Subcutaneous abdominal adipose tissue (tissue), 5 donors: ENCODE measurements around the gene RAB27B.

Source experiments
- H3K27ac ChIP-seq: one replicate; pipeline ENCODE4 v1.7.0; 2013; ENCODE audit warnings: low read depth, mild to moderate bottlenecking, inconsistent platforms, low read length, moderate library complexity
- H3K27me3 ChIP-seq, 5 donors: one replicate each; pipeline ENCODE4 v1.7.0; 2013; ENCODE audit warnings: low read length in 5 of 5, inconsistent platforms in 1 of 5; ENCODE audit not compliant: control insufficient read depth in 5 of 5, insufficient read depth in 4 of 5
- H3K36me3 ChIP-seq, 5 donors: one replicate each; pipeline ENCODE4 v1.7.0; 2013; ENCODE audit warnings: low read length in 5 of 5; ENCODE audit not compliant: control insufficient read depth in 5 of 5, insufficient read depth in 5 of 5
- H3K4me1 ChIP-seq, 5 donors: one replicate each; pipeline ENCODE4 v1.7.0; 2013; ENCODE audit warnings: low read length in 5 of 5, mild to moderate bottlenecking in 3 of 5, moderate library complexity in 1 of 5; ENCODE audit not compliant: control insufficient read depth in 5 of 5, insufficient read depth in 5 of 5
- H3K4me3 ChIP-seq, 5 donors: one replicate each; pipeline ENCODE4 v1.7.0; 2013; ENCODE audit warnings: low read length in 5 of 5, low read depth in 1 of 5
- H3K9ac ChIP-seq, 5 donors: one replicate each; pipeline ENCODE4 v1.7.0; 2013; ENCODE audit warnings: low read length in 5 of 5, mild to moderate bottlenecking in 4 of 5, moderate library complexity in 3 of 5
- H3K9me3 ChIP-seq, 5 donors: one replicate each; pipeline ENCODE4 v1.7.0; 2013; ENCODE audit warnings: low read length in 5 of 5; ENCODE audit not compliant: control insufficient read depth in 5 of 5
- donor health status: healthy.
- donor health status: healthy.
- donor health status: healthy.
- donor health status: healthy.
- donor health status: healthy.

RAB27B gene

DNA sequence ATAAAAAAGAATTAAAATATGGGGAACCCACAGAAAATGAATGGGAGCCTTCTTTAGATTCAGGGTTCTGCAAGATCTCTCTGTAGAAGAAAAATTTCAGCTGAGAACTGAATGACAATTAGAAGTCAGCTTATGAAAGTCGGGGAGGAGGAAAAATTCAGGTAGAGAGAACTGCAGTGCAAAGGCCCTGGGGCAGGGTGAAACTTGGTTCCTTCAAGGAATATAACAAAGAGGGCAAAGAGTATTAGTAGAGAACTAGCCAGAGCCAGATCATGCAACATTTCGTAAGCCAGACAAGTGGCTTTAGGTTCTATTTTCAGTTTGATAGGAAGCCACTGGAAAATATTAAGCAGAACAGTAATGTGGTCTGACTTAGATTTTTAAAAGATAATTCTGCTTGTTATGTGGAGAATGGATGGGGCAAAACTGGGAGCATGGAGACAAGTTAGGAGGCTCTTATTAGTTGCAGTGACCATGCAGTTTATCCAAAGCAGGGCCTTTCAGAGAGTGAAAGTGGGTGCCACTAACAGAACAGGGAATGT is 27.9 kb downstream of the RAB27B start:
- Histone ChIP-seq H3K9me3 (no peaks in the 10 kb centered on the region), H3K27ac (no peak overlapping the region), H3K4me3 (no peak overlapping the region), H3K9ac (no peak overlapping the region), H3K4me1 (no peaks in the 10 kb centered on the region), H3K36me3 (no peaks in the 10 kb centered on the region), H3K27me3 (no peaks in the 10 kb centered on the region)

DNA sequence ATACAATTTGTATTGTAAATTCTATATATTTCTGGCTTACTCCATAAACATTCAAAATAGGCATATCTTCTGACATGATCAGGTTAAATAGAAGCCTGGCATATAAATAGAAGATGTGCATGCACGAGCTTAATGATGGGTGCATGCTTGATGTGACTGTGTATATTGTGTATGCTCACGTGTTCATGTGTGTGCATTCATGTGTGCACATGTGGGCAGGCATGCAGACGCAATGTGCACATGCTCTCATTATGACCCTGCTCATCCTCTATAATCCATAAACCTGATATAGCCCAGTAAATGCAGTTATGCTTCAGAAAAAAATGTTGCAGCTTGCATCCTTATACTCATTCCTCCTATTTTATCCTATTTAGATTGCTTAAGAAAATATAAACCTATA is 29.2 kb downstream of the RAB27B start:
- Histone ChIP-seq H3K4me3 (no peak overlapping the region), H3K27ac (no peak overlapping the region), H3K9ac (no peak overlapping the region), H3K4me1 (no peaks in the 10 kb centered on the region), H3K9me3 (no peaks in the 10 kb centered on the region), H3K27me3 (no peaks in the 10 kb centered on the region), H3K36me3 (no peaks in the 10 kb centered on the region)

DNA sequence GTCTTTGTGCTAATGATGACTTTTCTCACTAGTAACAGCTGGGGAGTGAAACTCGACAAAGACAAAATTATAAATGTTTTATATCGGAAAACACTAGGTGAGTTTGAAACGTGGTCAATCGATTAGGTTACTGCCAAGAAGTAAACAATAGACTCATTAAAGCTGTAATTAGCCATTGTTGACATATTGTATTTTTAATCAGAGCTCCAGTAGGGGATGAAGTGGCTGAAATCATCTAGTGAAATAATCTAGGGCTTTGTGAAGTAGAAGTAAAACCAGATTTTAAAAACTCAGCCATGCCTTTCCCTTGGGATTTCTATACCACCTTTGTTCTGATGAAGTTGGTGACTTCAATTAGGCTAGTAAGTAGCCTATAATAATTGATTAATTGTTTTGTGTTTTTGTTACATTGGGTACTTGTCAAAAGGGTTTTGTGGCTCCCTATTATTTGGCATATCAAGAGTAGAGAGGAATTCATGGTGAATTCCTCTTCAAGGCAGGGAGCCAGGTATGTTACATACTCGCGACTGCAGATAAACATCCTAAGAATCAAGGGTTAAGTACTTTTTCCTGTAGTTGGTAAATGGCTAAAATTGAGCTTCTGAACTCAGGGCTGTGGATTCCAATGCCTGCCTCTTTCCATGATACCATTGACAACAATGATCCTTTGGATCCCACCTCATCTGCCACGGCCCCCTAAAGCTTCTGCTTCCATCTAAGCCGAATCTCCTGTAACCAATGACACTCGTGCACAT is 31.6 kb downstream of the RAB27B start:
- no peaks in the 10 kb centered on the region for H3K4me1 ChIP-seq
- H3K27ac ChIP-seq = no peak overlapping the region
- no peak overlapping the region for H3K9ac ChIP-seq
- H3K27me3 ChIP-seq = no peaks in the 10 kb centered on the region
- no peak overlapping the region for H3K4me3 ChIP-seq
- no peaks in the 10 kb centered on the region for H3K36me3 ChIP-seq
- H3K9me3 ChIP-seq = no peaks in the 10 kb centered on the region

DNA sequence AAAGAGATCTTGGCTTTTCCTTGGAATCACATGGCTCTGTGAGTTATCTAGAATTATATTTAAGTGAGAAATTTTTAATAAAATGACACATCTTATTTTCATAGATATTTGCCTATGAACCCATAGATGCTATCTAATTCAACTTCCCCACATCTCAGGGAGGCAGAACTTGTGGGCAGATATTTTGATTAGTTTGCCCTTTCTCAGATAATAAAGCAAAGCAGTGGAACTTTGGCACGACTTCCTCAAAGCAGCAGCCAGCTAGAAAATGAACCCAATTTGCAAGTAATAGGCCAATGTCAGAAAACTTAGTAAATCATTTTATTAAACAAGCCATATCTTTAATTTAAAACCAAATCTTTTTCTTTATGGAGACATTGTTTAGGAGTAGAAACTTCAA is 32.7 kb downstream of the RAB27B start:
- Histone ChIP-seq H3K9ac (no peak overlapping the region), H3K4me3 (no peak overlapping the region), H3K4me1 (no peaks in the 10 kb centered on the region), H3K27me3 (no peaks in the 10 kb centered on the region), H3K27ac (no peak overlapping the region), H3K9me3 (no peaks in the 10 kb centered on the region), H3K36me3 (no peaks in the 10 kb centered on the region)

DNA sequence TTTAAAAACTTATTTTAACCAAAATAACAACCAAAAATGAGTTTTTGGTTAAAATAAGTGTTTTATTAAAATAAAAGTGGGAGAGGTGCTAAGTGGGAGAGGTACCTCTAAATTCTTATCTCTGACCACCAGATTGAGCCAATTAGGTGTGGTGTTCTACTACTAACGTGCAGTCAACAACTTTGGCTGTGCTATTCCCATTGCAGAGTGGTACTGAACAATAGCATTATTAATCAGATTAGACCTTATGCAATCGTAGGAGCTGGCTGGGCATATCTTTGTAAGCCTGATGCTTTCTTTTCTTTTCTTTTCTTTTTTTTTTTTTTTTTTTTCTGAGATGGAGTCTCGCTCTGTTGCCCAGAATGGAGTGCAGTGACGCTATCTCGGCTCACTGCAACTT is 38.9 kb downstream of the RAB27B start:
- Histone ChIP-seq H3K27me3 (no peaks in the 10 kb centered on the region), H3K4me3 (no peak overlapping the region), H3K9ac (no peak overlapping the region), H3K36me3 (no peaks in the 10 kb centered on the region), H3K9me3 (peaks cover 0 to 3% (median 0%) of the 10 kb centered on the region in 5 donors), H3K4me1 (no peaks in the 10 kb centered on the region), H3K27ac (no peak overlapping the region)

DNA sequence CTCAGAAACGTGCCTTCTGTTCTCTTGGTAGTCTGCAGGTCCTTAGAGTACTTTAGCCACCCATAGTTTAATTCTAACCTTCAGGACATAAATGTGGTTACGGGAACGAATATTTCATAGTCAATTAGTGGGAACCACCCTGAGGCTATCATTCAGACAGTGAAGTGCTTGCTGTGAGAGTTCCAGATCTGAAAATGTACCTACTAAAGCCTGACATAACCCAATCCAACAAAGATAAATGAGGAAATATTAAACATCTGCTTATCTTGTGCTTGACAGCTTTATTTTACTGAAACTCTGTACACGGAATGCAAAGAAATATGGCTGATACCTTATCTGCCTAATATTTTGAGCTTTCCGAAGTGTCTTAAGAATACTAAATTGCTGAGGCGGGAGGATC is 43.0 kb downstream of the RAB27B start:
- H3K36me3 ChIP-seq = no peaks in the 10 kb centered on the region
- H3K9me3 ChIP-seq = peaks cover 0 to 3% (median 0%) of the 10 kb centered on the region in 5 donors
- H3K27me3 ChIP-seq = no peaks in the 10 kb centered on the region
- H3K9ac ChIP-seq = no peak overlapping the region
- no peak overlapping the region for H3K4me3 ChIP-seq
- no peak overlapping the region for H3K27ac ChIP-seq
- H3K4me1 ChIP-seq = no peaks in the 10 kb centered on the region

DNA sequence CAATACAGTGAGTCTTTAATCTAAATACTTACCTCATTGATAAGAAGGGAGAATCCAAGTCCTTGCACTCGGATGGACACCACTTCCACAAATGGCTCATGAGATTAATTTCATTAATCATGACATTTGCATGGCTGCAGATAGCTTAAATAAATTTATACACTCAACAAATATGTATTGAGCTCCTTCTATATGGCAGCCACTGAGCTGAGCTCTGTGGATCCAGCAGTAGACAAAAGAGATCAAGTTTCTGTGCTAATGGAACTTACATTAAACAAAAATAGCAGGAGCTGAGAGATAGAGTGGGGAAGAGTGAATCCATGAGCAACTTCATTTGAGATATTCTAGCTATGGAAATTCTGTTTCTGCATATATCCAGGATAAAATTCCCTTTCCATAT is 44.4 kb downstream of the RAB27B start:
- H3K27me3 ChIP-seq = no peaks in the 10 kb centered on the region
- H3K36me3 ChIP-seq = no peaks in the 10 kb centered on the region
- no peak overlapping the region for H3K4me3 ChIP-seq
- H3K9ac ChIP-seq = no peak overlapping the region
- H3K27ac ChIP-seq = no peak overlapping the region
- peaks cover 0 to 3% (median 0%) of the 10 kb centered on the region in 5 donors for H3K9me3 ChIP-seq
- no peaks in the 10 kb centered on the region for H3K4me1 ChIP-seq

DNA sequence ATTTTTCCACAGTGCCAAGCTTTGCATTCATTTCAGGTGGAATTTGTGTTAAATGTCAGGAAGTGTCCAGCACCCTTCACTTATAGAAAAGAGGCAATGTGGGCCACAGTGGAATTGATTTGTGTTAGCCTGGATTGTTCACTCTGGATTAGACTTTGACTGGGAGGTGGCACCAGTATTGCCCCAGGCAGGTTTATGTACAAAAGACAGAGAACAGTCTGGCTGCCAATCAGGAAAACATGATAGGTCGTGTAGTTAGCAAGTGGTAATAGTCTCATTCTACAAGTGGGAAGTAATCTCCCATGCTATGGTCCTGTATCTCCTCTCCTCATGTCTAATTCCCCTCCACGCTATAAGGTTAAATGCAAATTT is 45.6 kb downstream of the RAB27B start:
- no peak overlapping the region for H3K4me3 ChIP-seq
- H3K9ac ChIP-seq = no peak overlapping the region
- H3K27me3 ChIP-seq = no peaks in the 10 kb centered on the region
- H3K36me3 ChIP-seq = no peaks in the 10 kb centered on the region
- no peaks in the 10 kb centered on the region for H3K4me1 ChIP-seq
- peaks cover 0 to 3% (median 0%) of the 10 kb centered on the region in 5 donors for H3K9me3 ChIP-seq
- H3K27ac ChIP-seq = no peak overlapping the region

DNA sequence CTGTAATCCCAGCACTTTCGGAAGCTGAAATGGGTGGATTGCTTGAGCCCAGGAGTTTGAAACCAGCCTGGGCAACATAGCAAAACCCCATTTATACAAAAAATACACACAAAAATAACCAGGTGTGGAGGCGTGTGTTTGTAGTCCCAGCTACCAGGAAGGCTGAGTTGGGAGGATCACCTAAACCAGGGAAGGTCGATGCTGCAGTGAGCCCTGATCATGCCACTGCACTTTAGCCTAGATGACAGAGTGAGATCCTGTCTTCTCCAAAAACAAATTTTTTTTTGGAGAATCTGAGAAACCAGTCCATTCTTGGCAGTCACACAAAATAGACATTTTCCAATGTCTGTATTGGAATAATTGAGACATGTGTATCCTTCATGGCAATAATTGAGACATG is 46.8 kb downstream of the RAB27B start:
- no peak overlapping the region for H3K27ac ChIP-seq
- H3K27me3 ChIP-seq = no peaks in the 10 kb centered on the region
- H3K4me1 ChIP-seq = no peaks in the 10 kb centered on the region
- no peak overlapping the region for H3K9ac ChIP-seq
- no peaks in the 10 kb centered on the region for H3K36me3 ChIP-seq
- peaks cover 0 to 3% (median 0%) of the 10 kb centered on the region in 5 donors for H3K9me3 ChIP-seq
- no peak overlapping the region for H3K4me3 ChIP-seq

DNA sequence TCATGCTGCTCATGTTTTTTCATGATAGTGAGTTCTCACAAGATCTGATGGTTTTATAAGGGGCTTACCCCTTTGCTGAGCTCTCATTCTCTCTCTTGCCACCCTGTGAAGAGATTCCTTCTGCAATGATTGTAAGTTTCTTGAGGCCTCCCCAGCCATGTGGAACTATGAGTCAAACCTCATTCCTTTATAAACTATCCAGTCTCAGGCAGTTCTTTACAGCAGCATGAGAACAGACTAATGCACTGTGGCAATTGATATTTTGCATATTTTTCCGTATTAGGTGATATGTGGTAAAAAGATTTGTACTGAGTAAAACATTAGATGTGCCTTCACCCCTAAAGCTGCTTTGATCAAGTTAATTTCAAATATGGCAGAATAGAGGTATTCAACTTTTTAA is 48.8 kb downstream of the RAB27B start:
- Histone ChIP-seq H3K27me3 (peaks cover 0 to 3% (median 0%) of the 10 kb centered on the region in 5 donors), H3K4me1 (no peaks in the 10 kb centered on the region), H3K9ac (no peak overlapping the region), H3K36me3 (no peaks in the 10 kb centered on the region), H3K9me3 (no peaks in the 10 kb centered on the region), H3K27ac (no peak overlapping the region), H3K4me3 (no peak overlapping the region)
